C1 segment of cervical spinal cord (tissue), 14 donors: ENCODE data around the gene VTI1A.
"Not testable (repeated sequence)": the region's sequence is repeated elsewhere in the genome, so short reads cannot be mapped to it uniquely, and the experiment has no call there.

Source experiments
- DNase-seq, 14 donors: peaks; one replicate each; lab custom pipeline; 2025; lab: John Stamatoyannopoulos, UW

The VTI1A gene

DNA sequence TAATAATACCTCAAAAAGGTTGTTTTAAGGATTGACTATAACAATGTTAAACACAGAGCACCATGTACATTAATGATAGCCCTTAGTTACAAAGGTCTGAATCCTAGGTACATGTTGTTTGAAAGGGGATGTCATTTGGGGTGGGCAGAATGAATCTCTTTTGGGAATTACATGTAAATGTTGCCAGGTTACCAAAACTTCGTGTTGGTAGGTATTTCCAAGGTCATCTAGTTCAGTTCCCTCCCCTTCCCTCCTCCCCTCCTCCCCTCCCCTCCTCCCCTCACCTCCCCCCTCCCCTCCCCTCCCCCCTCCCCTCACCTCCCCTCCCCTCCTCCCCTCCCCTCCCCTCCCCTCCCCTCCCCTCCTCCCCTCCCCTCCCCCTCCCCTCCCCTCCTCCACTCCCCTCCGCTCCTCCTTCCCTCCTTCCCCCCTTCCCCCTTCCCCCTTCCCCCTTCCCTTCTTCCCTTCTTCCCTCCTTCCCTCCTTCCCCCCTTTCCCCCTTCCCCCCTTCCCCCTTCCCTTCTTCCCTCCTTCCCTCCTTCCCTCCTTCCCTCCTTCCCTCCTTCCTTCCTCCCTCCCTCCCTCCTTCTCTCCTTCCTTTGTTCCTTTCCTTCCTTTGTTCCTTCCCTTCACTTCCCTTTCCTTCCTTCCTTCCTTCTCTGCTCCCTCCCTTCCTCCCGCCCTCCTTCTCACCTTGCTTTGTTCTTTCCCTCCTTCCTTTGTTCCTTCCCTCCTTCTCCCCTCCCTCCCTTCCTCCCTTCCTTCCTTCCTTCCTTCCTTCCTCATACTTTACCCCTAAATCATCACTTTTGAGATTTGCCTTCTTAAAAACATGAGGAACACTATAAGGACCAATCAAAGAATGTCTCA is 8.1 kb downstream of the VTI1A start:
- no peak for DNase-seq

DNA sequence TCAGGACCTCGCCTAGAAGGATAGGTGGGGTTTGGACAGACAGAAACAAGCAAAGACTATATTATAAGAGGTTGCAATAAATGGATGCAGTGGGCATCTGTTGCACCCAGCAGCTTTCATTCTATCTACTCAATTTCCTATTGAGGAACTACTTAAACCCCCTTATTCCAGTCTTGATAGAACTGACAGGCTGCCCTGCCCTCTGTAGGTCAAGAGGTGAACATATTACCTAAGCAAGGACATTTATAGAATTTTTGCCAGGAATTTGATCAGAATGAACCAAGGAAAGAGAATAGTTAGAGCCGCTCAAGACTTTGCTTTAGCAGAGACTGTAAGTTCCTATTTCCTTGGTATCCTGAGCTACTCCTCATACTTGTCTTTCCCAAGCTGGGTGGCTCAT is 9.5 kb downstream of the VTI1A start:
- DNase-seq: no peak

GRCh38 chr10:112460366-112460765 is 13.4 kb downstream of the VTI1A start:
- no peak for DNase-seq

GRCh38 chr10:112461029-112461887 is 14.2 kb downstream of the VTI1A start:
- DNase-seq: no peak

DNA sequence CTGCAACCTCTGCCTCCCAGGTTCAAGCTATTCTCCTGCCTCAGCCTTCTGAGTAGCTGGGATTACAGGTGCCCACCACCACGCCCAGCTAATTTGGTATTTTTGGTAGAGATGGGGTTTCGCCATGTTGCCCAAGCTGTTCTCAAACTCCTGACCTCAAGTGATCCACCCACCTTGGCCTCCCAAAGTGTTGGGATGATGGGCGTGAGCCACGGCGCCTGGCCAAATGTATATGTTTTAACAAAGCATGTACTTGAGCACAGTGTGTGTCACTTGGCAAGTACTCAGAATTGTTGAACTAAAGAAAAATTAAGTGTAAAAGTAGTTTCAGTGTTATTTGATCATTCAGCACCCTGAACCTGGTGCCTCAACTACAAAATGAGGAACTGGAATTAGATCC is 17.1 kb downstream of the VTI1A start:
- not testable (repeated sequence) for DNase-seq

- no peak for DNase-seq
These were observed 18.4 kb downstream of the VTI1A start for GRCh38 chr10:112465299-112465883.

GRCh38 chr10:112466802-112467201 is 19.8 kb downstream of the VTI1A start:
- no peak for DNase-seq

DNA sequence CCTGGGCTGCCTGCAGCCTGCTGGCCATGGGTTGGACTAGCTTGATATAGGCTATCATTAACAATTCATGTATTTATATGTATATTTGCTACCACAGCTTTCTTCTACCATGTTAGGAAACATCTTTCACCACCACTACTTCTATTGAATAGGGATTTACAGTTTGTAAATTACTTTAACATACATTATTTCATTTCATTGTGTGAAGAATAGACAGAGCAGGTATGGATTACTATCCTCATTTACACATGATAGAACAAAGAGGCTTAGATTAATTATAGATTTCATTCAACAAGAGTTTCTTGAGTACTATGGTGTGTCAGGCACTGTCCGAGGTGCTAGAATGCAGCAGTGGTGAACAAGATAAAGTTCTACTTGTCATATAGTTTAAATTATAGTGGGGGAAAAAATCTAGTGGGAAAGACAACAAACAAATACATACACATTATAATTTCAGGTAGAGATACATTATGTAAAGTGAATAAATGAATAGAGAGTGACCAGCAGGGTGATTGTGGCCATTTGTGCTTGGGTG is 20.6 kb downstream of the VTI1A start:
- no peak for DNase-seq

GRCh38 chr10:112471878-112472487 is 25.0 kb downstream of the VTI1A start:
- DNase-seq: peak in 3 of 14 donors; percentile 1 to 12 (median 10)

GRCh38 chr10:112475575-112476218 is 28.7 kb downstream of the VTI1A start:
- no peak for DNase-seq

GRCh38 chr10:112481602-112482001 is 34.6 kb downstream of the VTI1A start:
- no peak for DNase-seq

DNA sequence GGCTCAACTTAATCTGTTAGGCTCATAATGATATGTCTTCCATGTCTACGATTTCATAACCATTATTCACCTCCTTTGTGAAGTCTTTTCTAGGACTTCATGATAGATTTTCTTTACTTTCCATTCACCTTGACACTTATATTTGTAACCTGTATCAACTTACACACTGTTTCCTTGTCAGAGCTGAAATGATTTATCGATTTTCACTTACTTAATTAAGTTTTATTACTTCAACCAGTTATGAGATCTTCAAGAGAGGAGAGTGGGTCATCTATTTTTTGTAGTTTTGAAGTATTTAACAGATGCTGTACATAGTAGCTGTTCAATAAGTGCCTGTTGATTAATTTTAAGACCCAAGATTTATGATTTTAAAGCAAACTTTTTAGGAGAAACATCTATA is 37.4 kb downstream of the VTI1A start:
- no peak for DNase-seq

- DNase-seq: no peak
These were observed 40.9 kb downstream of the VTI1A start for GRCh38 chr10:112487964-112488363.

DNA sequence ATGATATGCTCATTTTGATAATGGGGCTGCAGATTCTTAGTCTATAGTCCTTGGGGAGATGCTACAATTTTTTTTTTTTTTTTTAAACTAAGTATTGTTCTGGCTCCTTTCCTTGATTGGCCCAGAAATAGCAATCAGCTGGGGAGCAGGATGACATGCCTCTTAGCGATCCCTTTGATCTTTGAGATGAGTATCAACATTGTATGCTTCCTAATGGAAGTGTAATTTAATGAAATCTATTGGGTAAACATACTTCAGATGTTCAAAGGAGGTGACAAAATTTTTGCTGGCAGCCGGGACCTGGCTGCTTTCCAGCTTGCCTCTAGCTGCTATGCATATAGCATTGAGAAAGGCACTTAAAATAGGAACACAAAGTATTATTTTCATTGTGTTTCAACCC is 43.5 kb downstream of the VTI1A start:
- DNase-seq: no peak

GRCh38 chr10:112491144-112491543 is 44.1 kb downstream of the VTI1A start:
- no peak for DNase-seq

- DNase-seq: no peak
These were observed 45.7 kb downstream of the VTI1A start for GRCh38 chr10:112492736-112493135.

DNA sequence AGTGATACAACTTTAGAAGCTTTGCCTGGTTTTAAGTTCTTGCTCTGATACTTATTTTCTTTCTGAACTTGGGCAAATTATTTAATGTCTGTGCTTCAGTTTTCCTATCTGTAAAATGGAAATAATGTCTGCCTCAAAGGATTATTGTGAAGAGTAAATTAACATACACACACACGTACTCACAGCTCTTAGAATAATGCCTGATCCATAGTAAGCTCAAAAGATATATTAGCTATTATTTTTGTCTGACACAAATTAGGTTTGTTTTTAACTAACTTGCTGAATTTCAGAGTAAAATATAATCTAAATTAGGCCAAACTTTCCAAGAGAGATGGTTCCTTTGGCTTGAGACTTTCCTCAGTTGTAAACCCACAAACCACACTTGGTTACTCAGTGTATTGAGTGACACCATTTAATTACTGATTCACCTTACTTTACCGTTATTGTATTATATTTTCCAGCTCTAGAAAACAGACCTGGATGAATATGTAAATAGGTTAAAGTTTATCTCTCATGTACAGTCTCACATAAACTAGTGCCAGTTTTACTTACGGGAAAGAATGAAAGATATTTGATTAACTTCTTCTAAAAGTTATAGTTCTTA is 50.4 kb downstream of the VTI1A start:
- no peak for DNase-seq

GRCh38 chr10:112498806-112499205 is 51.8 kb downstream of the VTI1A start:
- DNase-seq: no peak

- DNase-seq: not testable (repeated sequence)
These were observed 53.0 kb downstream of the VTI1A start for GRCh38 chr10:112499985-112500384.

- no peak for DNase-seq
These were observed 55.5 kb downstream of the VTI1A start for GRCh38 chr10:112502536-112502935.

DNA sequence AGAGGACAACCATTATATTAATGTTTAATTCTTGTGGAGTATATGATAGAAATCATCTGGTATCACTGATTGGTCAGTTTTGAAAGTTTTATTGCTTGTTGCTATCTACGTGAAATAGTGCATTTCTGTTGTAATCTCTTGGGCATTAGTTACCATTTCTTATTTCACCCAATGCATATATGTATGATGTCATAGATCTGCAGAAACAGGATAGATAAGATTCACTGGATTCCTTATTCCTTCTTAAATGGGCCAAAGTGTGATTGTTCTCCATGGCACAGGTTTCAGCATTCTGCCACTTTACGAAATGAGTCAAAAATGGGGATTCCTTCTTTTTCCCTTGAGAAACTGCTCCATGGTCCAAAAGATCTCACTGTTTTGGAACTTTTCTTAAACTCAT is 56.6 kb downstream of the VTI1A start:
- no peak for DNase-seq
